Fibroblast of skin of abdomen (primary cell): ENCODE results near the gene MAPKAP1.
"Not testable (repeated sequence)": the region's sequence is repeated elsewhere in the genome, so short reads cannot be mapped to it uniquely, and the experiment has no call there.

Experiments used
- DNase-seq: peaks from one replicate; pipeline ENCODE4 v3.0.0-alpha.2; 2013

MAPKAP1 gene

DNA sequence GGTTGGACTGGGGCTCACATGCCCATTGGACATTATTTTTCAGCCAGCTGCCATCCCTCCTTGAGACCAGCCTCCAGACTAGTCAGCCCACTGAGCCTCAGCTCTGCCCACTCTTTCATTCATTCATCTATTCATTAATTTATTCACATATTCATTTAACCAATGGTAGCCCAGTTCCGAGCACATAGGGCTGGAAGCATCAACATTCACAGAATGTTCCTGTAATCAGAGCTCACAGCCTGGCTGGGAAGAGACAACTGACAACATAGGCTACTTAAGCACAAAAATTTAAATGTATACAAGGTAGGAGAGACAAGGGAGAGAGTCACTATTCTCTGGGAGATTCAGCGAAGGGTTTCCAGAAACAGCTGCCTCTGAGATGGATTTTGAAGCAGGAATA lies 23.2 kb upstream of the MAPKAP1 start:
- no peak for DNase-seq

DNA sequence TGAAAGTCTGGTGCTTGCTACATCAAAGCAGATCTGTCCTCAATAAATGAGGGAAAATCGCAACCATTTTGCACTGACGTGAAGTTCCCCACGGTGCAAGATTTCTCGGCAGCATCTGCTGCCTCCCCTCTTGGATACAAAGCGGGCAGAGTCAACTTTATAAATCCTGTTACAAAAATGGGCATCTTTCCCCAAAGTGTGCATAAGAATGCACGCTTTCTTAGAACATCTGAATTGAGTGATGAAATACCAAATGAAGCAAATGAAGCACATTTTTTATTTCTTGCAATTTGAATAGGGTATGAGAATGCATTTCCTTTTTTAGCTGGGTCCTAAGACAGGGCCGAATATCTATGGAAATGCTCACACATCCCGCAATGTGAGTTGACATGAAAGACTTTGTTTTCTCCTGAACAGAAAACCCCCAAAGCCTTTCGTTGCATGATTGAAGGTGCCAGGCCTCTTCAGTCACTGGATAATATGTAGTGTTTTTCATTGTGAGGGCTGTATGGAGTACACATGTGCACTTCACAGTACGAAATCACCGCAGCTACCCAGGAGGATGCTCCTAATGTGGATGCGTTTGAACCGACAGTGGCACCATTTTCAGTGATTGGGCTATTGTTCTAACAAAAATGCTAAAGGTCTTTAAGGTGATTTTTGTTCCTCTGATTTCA lies 19.6 kb upstream of the MAPKAP1 start:
- DNase-seq = no peak

GRCh38 chr9:125707472-125707804 lies 430 bp upstream of the MAPKAP1 start:
- no peak for DNase-seq

- no peak for DNase-seq
Measured at GRCh38 chr9:125705893-125706292, 1.1 kb downstream of the MAPKAP1 start.

- no peak for DNase-seq
Measured at GRCh38 chr9:125703662-125704061, 3.3 kb downstream of the MAPKAP1 start.

- DNase-seq = peak; percentile 70
Measured at GRCh38 chr9:125701351-125701750, 5.7 kb downstream of the MAPKAP1 start.

GRCh38 chr9:125700791-125701190 lies 6.2 kb downstream of the MAPKAP1 start:
- peak; percentile 30 for DNase-seq

GRCh38 chr9:125699870-125700269 lies 7.1 kb downstream of the MAPKAP1 start:
- no peak for DNase-seq

GRCh38 chr9:125696106-125696647 lies 10.8 kb downstream of the MAPKAP1 start:
- peak; percentile 15 for DNase-seq

DNA sequence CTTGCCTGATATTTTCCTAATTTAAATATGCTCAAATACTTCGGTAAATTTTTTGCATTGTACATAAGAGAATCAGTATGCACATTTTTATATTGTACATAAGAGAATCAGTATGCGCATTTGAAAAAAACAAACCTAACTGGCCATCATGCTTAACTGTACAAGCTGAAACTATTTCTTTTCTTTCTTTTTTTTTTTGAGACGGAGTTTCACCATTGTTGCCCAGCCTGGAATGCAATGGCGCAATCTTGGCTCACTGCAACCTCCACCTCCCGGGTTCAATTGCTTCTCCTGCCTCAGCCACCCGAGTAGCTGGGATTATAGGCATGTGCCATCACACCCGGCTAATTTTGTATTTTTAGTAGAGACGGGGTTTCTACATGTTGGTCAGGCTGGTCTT lies 11.5 kb downstream of the MAPKAP1 start:
- DNase-seq = not testable (repeated sequence)

GRCh38 chr9:125694478-125694877 lies 12.5 kb downstream of the MAPKAP1 start:
- peak; percentile 85 for DNase-seq

- DNase-seq = not testable (repeated sequence)
Measured at GRCh38 chr9:125693492-125693891, 13.5 kb downstream of the MAPKAP1 start.

GRCh38 chr9:125691869-125692268 lies 15.1 kb downstream of the MAPKAP1 start:
- no peak for DNase-seq

DNA sequence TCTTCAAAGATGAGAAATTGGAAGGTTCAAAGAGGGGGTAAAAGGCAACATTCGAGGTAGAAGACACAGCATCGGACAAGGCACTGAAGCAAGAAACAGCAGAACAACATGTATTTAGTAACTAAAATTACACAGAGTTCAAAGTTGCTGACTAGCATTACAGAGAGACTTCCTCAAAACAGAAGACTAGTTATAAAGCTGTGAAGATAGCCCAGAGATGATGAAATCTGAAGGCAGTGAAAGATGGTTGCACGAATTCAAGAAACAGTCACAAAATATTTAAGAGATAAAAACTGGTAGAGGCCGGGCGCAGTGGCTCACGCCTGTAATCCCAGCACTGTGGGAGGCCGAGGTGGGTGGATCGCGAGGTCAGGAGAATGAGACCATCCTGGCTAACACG lies 16.3 kb downstream of the MAPKAP1 start:
- DNase-seq = no peak

DNA sequence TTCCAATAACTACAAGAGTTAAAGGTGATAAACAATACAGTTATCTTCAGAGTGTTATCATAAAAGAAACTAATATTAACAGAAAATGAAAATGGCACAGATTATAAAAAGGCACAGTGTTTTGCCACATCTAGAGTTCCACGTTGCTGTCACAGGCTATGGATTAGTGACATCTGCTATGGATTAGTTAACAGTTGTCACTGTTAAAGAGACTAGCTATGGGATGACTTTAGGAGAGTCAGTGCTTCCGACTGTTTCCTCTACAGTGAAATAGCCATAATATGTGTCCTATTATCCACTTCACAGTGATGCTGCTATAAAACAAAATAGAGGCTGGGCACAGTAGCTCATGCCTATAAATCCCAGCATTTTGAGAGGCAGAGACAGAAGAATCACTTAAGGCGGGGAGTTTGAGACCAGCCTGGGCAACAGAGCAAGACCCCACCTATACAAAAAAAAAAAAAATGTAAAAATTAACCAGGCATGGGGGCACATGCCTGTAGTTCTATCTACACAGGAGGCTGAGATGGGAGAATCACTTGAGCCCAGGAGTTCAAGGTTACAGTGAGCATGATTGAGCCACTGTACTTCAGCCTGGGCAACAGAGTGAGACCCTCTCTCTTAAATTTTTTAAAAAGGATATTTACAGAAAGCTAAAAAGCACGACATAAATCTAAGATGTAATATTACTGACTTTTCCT lies 19.7 kb downstream of the MAPKAP1 start:
- no peak for DNase-seq

- DNase-seq = no peak
Measured at GRCh38 chr9:125685167-125685566, 21.8 kb downstream of the MAPKAP1 start.

DNA sequence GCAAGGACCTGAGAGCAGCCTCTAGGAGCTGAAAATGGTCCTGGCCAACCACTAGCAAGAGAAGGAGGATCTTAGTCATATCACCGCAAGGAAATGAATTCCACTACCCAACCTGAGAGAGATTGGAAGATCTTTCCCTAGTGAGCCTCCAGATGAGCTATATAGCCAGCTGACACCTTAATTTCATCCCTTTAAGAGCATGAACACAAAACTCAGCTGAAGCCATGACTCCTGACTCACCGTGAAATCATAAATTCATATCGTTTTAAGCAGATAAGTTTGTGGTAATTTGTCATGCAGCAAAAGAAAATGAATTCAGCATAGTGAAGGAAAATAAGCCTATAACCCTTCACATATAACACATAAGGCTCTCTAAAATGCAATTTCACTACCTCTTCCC lies 23.5 kb downstream of the MAPKAP1 start:
- DNase-seq = peak; percentile 61

GRCh38 chr9:125682340-125682739 lies 24.7 kb downstream of the MAPKAP1 start:
- DNase-seq = no peak

DNA sequence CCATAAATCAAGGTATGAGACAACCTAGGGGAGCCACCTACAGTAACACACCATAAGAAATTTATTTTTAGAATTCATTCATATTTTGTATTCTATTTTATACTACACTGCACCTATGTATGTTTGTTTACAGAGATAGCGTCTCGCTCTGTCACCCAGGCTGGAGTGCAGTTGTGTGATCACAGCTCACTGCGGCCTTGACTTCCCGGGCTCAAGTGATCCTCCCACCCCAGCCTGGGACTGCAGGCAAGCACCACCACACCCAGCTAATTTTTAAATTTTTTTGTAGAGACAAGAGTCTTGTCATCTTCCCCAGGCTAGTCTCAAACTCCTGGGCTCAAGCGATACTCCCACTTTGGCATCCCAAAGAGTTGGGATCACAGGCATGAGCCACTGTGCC lies 25.4 kb downstream of the MAPKAP1 start:
- no peak for DNase-seq

DNA sequence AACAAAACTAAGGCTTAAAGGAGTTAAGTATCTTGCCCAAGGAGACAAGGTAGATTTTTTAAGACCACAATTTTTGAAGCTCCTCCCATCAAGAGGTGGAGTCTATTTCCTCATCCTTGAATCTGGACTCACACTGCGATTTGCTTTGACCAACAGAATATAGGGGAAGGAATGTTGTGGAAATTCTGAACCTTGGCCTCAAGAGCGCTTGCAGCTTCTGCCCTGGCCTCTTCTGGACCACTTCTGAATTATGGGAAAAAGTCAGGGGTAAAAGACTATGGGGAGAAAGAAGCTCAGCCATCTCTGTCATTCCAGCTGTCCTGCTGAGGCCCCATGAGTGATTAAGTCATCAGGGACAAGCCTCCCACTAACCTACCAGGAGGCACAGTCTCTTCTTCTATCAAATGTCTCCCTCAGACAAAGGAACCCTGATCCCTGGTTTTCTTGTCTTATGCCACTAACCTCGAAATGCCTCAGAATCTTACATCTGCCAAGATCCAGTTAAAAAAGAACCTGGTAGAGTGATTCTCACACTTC lies 25.9 kb downstream of the MAPKAP1 start:
- no peak for DNase-seq

DNA sequence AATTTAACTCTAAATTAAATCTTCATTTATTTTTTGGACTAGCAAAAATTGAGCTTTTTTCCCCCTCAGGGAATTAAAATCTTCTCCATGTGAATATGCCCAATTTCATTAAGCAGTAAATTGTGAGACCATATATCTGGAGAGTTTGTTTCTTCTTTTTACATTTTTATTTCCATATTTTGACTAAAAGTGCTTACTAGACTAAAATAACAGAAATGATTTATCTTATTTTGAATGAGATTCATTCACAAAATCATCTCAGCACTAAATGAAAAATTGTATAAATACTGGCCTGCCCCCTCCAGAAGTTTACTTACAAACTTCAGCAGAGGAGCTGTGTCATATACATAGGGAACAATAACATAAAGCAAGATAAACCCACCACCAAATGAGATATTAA lies 26.6 kb downstream of the MAPKAP1 start:
- DNase-seq = no peak

GRCh38 chr9:125679597-125680189 lies 27.3 kb downstream of the MAPKAP1 start:
- DNase-seq = no peak
